Thoracic aorta (tissue), 2 donors: Measurements from ENCODE around the gene EHMT1. TPM values are rescaled to one million over a fixed set of nuclear protein-coding genes. Genes with fewer than 3 reads are reported as not detected.

ENCODE experiments used
- ATAC-seq: fragments of 150-250 bp; one replicate; pipeline ENCODE4 v1.8.0; 2017; ENCODE audit warnings: low read depth; ENCODE audit not compliant: insufficient number of reproducible peaks, low FRiP score
- DNase-seq: peaks from one replicate; pipeline ENCODE4 v3.0.0-alpha.2; 2020; ENCODE audit warnings: low spot score
- H3K27ac ChIP-seq, 2 donors: fragments of 200-600 bp; sonication (generic); 1 replicate in 1 of 2; 2 replicates in 1 of 2; pipeline ENCODE4 v1.5.1; 2016; ENCODE audit warnings: mild to moderate bottlenecking in 2 of 2, moderate library complexity in 2 of 2
- H3K27me3 ChIP-seq: fragments of 200-600 bp; sonication (generic); replicated peaks from 2 replicates; pipeline ENCODE4 v1.6.0; 2016; ENCODE audit warnings: mild to moderate bottlenecking; ENCODE audit not compliant: insufficient read depth
- H3K36me3 ChIP-seq: fragments of 200-600 bp; sonication (generic); one replicate; pipeline ENCODE4 v1.5.1; 2016
- H3K4me1 ChIP-seq, 2 donors: fragments of 200-600 bp; sonication (generic); 1 replicate in 1 of 2; 2 replicates in 1 of 2; pipeline versions ENCODE4 v1.5.1 to v1.6.0; 2016; ENCODE audit warnings: low read depth in 2 of 2, mild to moderate bottlenecking in 1 of 2; ENCODE audit not compliant: control insufficient read depth in 1 of 2
- H3K4me3 ChIP-seq: fragments of 200-600 bp; sonication (generic); 2 replicates; pipeline ENCODE4 v1.5.1; 2016; ENCODE audit warnings: mild to moderate bottlenecking
- H3K9me3 ChIP-seq: fragments of 200-600 bp; sonication (generic); 2 replicates; pipeline ENCODE4 v1.5.1; 2016
- CTCF ChIP-seq: fragments of 200-600 bp; sonication (generic); IDR thresholded peaks from one replicate; pipeline ENCODE4 v1.5.1; 2019; ENCODE audit warnings: antibody characterized with exemption
- total RNA-seq, 2 donors: library from RNA; depleted of rRNA; stranded (reverse); fragments of >200 nt; gene quantifications; one replicate each; pipeline versions ENCODE4 v1.1.0 to v1.2.3, GENCODE V29; 2016

The EHMT1 gene
- total RNA-seq, 2 donors from 2014 or later = 67.6 to 150 TPM

DNA sequence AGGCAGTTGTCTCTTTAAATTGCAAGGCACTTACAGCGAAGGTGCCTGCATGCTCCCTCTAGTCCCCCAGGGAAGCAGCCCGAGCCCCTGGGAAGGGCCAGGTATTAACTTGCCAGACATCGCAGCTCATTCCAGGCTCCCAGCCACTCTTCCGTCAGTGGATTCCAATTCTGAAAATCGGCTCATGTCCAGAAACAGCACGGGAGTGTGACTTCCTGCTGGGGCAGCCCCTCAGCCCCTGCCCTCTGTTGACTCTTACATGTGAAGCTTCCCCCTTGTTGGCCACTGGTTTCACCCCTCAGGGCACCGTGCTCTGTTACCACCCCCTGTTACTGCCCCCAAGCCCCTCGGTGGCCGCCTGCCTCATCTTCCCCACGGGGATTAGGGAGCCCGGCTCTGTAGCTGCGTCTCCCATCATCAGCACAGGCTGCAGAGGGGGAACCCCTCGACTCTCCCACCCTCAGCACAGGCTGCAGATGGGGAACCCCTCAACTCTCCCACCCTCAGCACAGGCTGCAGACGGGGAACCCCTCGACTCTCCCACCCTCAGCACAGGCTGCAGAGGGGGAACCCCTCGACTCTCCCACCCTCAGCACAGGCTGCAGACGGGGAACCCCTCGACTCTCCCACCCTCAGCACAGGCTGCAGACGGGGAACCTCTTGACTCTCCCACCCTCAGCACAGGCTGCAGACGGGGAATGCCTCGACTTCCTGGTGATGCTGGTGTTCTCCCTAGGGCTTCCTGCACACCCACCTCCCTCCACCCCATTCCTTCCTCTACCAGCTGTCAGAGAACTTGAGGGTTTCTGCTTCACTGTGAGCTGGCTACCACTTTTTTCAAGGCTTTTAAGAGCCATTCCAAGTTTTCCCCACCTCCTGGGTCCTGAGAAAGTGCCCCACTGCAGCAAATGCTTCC lies 247.7 kb downstream of the EHMT1 start:
- no peaks in the 10 kb centered on the region for H3K36me3 ChIP-seq
- DNase-seq = no peak
- no peaks in the 10 kb centered on the region for H3K4me1 ChIP-seq
- no peaks in the 10 kb centered on the region for H3K9me3 ChIP-seq
- no peaks in the 10 kb centered on the region for H3K27me3 ChIP-seq
- no peak overlapping the region for H3K27ac ChIP-seq
- ATAC-seq = no peak
- no peak overlapping the region for H3K4me3 ChIP-seq
- TF ChIP-seq CTCF = no peak

GRCh38 chr9:137870432-137870831 lies 251.6 kb downstream of the EHMT1 start:
- no peak for ATAC-seq
- no peak overlapping the region for H3K27ac ChIP-seq
- no peak overlapping the region for H3K4me3 ChIP-seq
- no peaks in the 10 kb centered on the region for H3K9me3 ChIP-seq
- no peaks in the 10 kb centered on the region for H3K36me3 ChIP-seq
- no peaks in the 10 kb centered on the region for H3K4me1 ChIP-seq
- no peak for DNase-seq
- H3K27me3 ChIP-seq = no peaks in the 10 kb centered on the region
- no peak for TF ChIP-seq CTCF

DNA sequence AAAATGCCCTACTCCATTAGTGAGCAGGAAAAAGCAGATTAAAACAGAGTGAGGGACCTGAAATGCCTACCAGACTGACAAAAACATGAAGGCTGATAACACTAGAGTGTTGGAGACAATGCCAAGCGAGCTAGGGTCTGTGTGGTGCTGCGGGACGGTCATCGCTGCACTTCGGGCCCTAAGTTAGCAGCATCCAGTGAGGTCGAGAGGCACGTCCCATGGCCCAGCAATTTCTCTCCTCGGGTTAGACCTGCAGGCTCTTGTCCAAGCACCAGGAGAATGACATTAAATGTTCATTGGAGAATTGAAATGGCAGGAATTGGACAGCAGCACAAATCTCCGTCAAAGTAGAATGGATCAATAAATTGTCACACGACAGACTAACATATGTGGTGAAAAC lies 253.5 kb downstream of the EHMT1 start:
- H3K27ac ChIP-seq = no peak overlapping the region
- H3K9me3 ChIP-seq = no peaks in the 10 kb centered on the region
- no peaks in the 10 kb centered on the region for H3K27me3 ChIP-seq
- H3K36me3 ChIP-seq = no peaks in the 10 kb centered on the region
- ATAC-seq = no peak
- no peak for DNase-seq
- H3K4me1 ChIP-seq = no peaks in the 10 kb centered on the region
- TF ChIP-seq CTCF = no peak
- no peak overlapping the region for H3K4me3 ChIP-seq

DNA sequence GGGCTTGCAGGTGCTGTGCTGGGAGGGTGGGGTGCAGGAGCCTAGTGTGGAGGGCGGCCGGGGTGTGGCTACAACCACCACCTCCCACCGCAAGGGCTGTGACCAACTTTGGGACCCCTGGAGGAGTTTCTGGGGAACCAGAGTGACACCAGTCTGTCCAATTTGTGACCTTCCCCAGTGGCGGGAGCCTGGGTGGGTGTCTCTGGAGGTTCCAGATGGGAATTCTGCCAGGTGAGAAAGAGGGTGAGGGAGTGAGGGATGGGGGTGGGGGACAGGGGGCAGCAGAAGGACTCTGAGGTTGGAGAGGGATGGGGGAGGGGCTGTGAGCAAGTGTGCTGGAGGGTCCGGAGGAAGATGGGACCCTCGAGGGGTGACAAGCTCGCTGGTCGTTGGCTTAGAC lies 254.6 kb downstream of the EHMT1 start:
- no peak for TF ChIP-seq CTCF
- no peak for DNase-seq

DNA sequence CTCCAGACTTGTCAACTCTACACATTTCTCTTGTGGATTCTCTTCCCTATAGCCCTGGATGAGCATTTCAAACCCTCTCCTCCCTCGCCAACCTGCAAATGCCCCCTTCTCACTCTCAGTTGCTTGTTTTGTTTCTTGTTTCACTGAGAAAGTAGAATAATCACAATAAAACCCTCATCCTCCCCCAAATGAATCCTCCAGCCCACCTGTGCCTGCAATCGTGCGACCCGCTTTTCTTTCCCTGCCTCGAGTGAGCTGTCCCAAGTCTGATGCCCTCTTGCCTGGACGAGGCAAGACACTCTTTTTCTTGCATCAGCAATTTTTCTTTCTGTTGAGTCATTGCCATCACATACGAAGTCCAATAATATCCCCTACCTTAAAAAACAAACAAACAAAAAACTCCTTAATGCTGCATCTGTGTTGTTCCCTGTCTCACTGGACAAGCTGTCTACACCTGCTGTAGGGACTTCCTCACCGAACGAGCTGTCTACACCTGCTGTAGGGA lies 255.1 kb downstream of the EHMT1 start:
- Histone ChIP-seq H3K36me3 (no peaks in the 10 kb centered on the region), H3K4me1 (peaks cover 0 to 6% of the 10 kb centered on the region in 2 donors), H3K27ac (no peak overlapping the region), H3K27me3 (no peaks in the 10 kb centered on the region), H3K4me3 (no peak overlapping the region), H3K9me3 (no peaks in the 10 kb centered on the region)
- TF ChIP-seq CTCF = no peak
- no peak for ATAC-seq
- DNase-seq = no peak

More for the DNA sequence above, 254.6 kb downstream of the EHMT1 start:
- Histone ChIP-seq H3K27ac (no peak overlapping the region), H3K4me1 (peaks cover 0 to 3% of the 10 kb centered on the region in 2 donors), H3K4me3 (no peak overlapping the region), H3K27me3 (no peaks in the 10 kb centered on the region), H3K36me3 (no peaks in the 10 kb centered on the region), H3K9me3 (no peaks in the 10 kb centered on the region)
- no peak for ATAC-seq
